ENCODE measurements around the gene STAC.

GRCh38 chr3:36403661-36404060 lies 23.4 kb downstream of the STAC start:
- TF ChIP-seq CTCF (IDR thresholded peaks at IDR 0.05) (no peak), POLR2A (IDR thresholded peaks at IDR 0.05) (no peak), POLR2AphosphoS5 (IDR thresholded peaks at IDR 0.05) (no peak)

Measured in breast epithelium (tissue), 3 donors.